HUES64 (cell line): ENCODE data around the gene SLC43A1.
A peak's percentile ranks its signal among the peaks of the same experiment; 100 is the strongest.

Experiments used
- H3K27ac ChIP-seq: 2 replicates; pipeline ENCODE4 v1.7.0; 2013; ENCODE audit warnings: low read depth, low read length, inconsistent platforms
- H3K27me3 ChIP-seq: 2 replicates; pipeline ENCODE4 v1.6.1; 2013; ENCODE audit warnings: mild to moderate bottlenecking, low read length; ENCODE audit not compliant: insufficient read depth
- H3K36me3 ChIP-seq: 2 replicates; pipeline ENCODE4 v1.6.1; 2013; ENCODE audit warnings: mild to moderate bottlenecking, low read length; ENCODE audit not compliant: insufficient read depth
- H3K4me1 ChIP-seq: 2 replicates; pipeline ENCODE4 v1.6.1; 2013; ENCODE audit warnings: mild to moderate bottlenecking, low read length, moderate library complexity; ENCODE audit not compliant: insufficient read depth
- H3K4me3 ChIP-seq: 2 replicates; pipeline ENCODE4 v1.5.1; 2013; ENCODE audit warnings: mild to moderate bottlenecking, low read length, moderate library complexity
- H3K9ac ChIP-seq: 2 replicates; pipeline ENCODE4 v1.6.1; 2013; ENCODE audit warnings: mild to moderate bottlenecking, low read depth, low read length
- H3K9me3 ChIP-seq: 2 replicates; pipeline ENCODE4 v1.6.1; 2013; ENCODE audit warnings: low read depth, low read length; ENCODE audit not compliant: insufficient read depth
- WGBS: fragments of 150-250, 120-280 bp; methylation state at CpG from one replicate; pipeline ENCODE4 v1.1.7; 2013; ENCODE audit warnings: missing lambda C conversion rate; 5-methylcytosine and 5-hydroxymethylcytosine counted together

SLC43A1 gene

DNA sequence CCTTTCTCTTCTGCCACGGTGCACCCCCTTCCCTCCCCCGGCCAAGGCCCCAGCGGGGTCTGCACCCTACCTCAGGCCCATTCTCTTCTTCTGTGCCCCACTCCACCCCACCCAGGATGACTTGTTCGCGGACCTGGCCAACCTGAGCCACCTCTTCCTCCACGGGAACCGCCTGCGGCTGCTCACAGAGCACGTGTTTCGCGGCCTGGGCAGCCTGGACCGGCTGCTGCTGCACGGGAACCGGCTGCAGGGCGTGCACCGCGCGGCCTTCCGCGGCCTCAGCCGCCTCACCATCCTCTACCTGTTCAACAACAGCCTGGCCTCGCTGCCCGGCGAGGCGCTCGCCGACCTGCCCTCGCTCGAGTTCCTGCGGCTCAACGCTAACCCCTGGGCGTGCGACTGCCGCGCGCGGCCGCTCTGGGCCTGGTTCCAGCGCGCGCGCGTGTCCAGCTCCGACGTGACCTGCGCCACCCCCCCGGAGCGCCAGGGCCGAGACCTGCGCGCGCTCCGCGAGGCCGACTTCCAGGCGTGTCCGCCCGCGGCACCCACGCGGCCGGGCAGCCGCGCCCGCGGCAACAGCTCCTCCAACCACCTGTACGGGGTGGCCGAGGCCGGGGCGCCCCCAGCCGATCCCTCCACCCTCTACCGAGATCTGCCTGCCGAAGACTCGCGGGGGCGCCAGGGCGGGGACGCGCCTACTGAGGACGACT lies 39.3 kb downstream of the SLC43A1 start:
- Histone ChIP-seq H3K4me3 (peak overlapping the region; percentile 49), H3K36me3 (no peaks in the 10 kb centered on the region), H3K27ac (no peak overlapping the region), H3K9me3 (no peaks in the 10 kb centered on the region), H3K27me3 (peaks cover 52% of the 10 kb centered on the region), H3K9ac (peak overlapping the region; percentile 43), H3K4me1 (peaks cover 11% of the 10 kb centered on the region; the same call in 1 of the 2 replicates)
- 4% methylated on average over 80 of the region's 80 CpGs for WGBS

GRCh38 chr11:57475671-57476046 lies 39.8 kb downstream of the SLC43A1 start:
- Histone ChIP-seq H3K4me3 (peak overlapping the region; percentile 49), H3K9me3 (no peaks in the 10 kb centered on the region), H3K27me3 (peaks cover 47% of the 10 kb centered on the region), H3K27ac (no peak overlapping the region), H3K9ac (no peak overlapping the region), H3K4me1 (peaks cover 11% of the 10 kb centered on the region; the same call in 1 of the 2 replicates), H3K36me3 (no peaks in the 10 kb centered on the region)
- WGBS: 74% methylated on average over 5 of the region's 5 CpGs

- H3K27ac ChIP-seq: no peak overlapping the region
- H3K9me3 ChIP-seq: no peaks in the 10 kb centered on the region
- 70% methylated on average over 1 of the region's 1 CpG for WGBS
- H3K4me3 ChIP-seq: no peak overlapping the region
- H3K9ac ChIP-seq: no peak overlapping the region
- H3K27me3 ChIP-seq: peaks cover 44% of the 10 kb centered on the region
- peaks cover 11% of the 10 kb centered on the region; the same call in 1 of the 2 replicates for H3K4me1 ChIP-seq
- H3K36me3 ChIP-seq: no peaks in the 10 kb centered on the region
These were observed 40.3 kb downstream of the SLC43A1 start for GRCh38 chr11:57475191-57475590.

- no peak overlapping the region for H3K27ac ChIP-seq
- peaks cover 44% of the 10 kb centered on the region for H3K27me3 ChIP-seq
- H3K36me3 ChIP-seq: peaks cover 2% of the 10 kb centered on the region; the same call in 1 of the 2 replicates
- no peaks in the 10 kb centered on the region for H3K9me3 ChIP-seq
- H3K9ac ChIP-seq: no peak overlapping the region
- no peak overlapping the region for H3K4me3 ChIP-seq
- WGBS: 84% methylated on average over 5 of the region's 5 CpGs
- peaks cover 11% of the 10 kb centered on the region; the same call in 1 of the 2 replicates for H3K4me1 ChIP-seq
These were observed 40.7 kb downstream of the SLC43A1 start for GRCh38 chr11:57474803-57475115.

- WGBS: 46% methylated on average over 9 of the region's 9 CpGs
- Histone ChIP-seq H3K4me3 (no peak overlapping the region), H3K9me3 (no peaks in the 10 kb centered on the region), H3K9ac (no peak overlapping the region), H3K27ac (no peak overlapping the region), H3K27me3 (peaks cover 44% of the 10 kb centered on the region), H3K36me3 (peaks cover 7% of the 10 kb centered on the region), H3K4me1 (peaks cover 11% of the 10 kb centered on the region; the same call in 1 of the 2 replicates)
These were observed 41.3 kb downstream of the SLC43A1 start for GRCh38 chr11:57474017-57474802.

- Histone ChIP-seq H3K9ac (no peak overlapping the region), H3K27ac (no peak overlapping the region), H3K4me3 (no peak overlapping the region), H3K27me3 (peaks cover 42% of the 10 kb centered on the region), H3K4me1 (peaks cover 14% of the 10 kb centered on the region; the same call in 1 of the 2 replicates), H3K36me3 (peaks cover 11% of the 10 kb centered on the region), H3K9me3 (no peaks in the 10 kb centered on the region)
- WGBS: 26% methylated on average over 6 of the region's 6 CpGs
These were observed 42.1 kb downstream of the SLC43A1 start for GRCh38 chr11:57473285-57473841.

DNA sequence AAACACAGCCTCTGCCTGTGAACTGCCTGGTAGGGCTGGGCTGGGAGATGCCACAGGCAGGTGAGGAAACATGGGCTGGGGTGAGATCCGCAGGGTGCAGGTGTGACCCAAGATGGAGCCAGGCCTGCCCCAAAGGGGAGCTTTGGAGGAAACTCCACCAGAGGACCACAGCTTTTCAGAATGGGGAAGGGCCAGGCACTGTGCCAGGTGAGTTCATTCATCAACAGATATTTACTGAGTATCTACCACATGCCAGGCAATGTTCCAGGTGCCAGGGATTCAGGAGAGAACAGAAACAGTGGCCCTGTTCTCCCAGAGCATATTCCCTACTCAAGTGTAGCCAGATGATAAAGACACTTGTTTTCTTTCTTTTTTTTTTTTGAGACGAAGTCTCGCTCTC lies 44.0 kb downstream of the SLC43A1 start:
- Histone ChIP-seq H3K36me3 (peaks cover 11% of the 10 kb centered on the region), H3K4me1 (peaks cover 12% of the 10 kb centered on the region; the same call in 1 of the 2 replicates), H3K4me3 (no peak overlapping the region), H3K9me3 (no peaks in the 10 kb centered on the region), H3K27me3 (peaks cover 24% of the 10 kb centered on the region), H3K27ac (no peak overlapping the region), H3K9ac (no peak overlapping the region)
- WGBS: 95% methylated on average over 3 of the region's 3 CpGs

DNA sequence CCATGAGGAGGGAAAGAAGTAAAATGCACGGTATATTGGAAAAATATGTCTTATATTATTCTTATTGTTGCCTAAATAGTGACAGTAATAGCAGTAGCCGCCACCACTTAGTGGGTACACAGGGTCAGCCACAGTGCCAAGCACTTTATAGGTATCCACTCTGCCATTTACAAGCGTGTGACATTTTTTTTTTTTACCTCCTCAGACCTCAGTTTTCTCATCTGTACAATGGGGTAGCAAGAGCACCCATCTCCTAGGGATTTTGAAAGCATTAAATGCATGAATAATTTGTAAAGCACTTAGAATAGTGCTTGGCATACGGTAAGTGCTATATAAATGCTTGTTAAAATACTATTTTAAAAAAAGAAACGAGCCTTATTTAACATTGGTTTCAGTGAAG lies 46.2 kb downstream of the SLC43A1 start:
- Histone ChIP-seq H3K36me3 (peaks cover 11% of the 10 kb centered on the region), H3K27ac (no peak overlapping the region), H3K27me3 (peaks cover 4% of the 10 kb centered on the region; the same call in 1 of the 2 replicates), H3K9ac (no peak overlapping the region), H3K4me1 (peaks cover 13% of the 10 kb centered on the region; the same call in 1 of the 2 replicates), H3K4me3 (no peak overlapping the region), H3K9me3 (no peaks in the 10 kb centered on the region)
- 91% methylated on average over 4 of the region's 5 CpGs for WGBS

DNA sequence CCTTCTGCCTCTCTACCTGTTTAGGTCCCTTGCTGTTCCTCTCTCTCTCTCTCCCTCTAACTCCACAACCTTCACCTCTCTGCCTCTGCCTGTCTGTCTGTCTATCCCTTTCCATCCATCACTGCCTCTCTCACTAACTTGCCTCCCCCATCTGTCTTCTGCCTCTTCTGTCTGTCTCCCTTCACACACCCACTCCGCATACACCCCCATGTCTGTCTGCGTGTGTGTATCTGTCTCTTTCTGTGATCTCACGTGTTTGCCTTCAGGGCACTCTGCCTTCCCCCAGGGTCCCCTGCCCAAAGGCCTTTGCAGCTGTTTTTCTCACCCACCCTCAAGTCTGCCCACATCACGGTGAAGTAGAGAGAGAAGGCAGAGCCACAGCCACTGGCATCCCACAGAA lies 47.2 kb downstream of the SLC43A1 start:
- peaks cover 9% of the 10 kb centered on the region for H3K27me3 ChIP-seq
- no peak overlapping the region for H3K9ac ChIP-seq
- H3K9me3 ChIP-seq: no peaks in the 10 kb centered on the region
- H3K4me3 ChIP-seq: no peak overlapping the region
- H3K4me1 ChIP-seq: peaks cover 19% of the 10 kb centered on the region
- no peak overlapping the region for H3K27ac ChIP-seq
- H3K36me3 ChIP-seq: peaks cover 11% of the 10 kb centered on the region
- 81% methylated on average over 4 of the region's 4 CpGs for WGBS

GRCh38 chr11:57467508-57468157 lies 47.9 kb downstream of the SLC43A1 start:
- H3K36me3 ChIP-seq: peaks cover 11% of the 10 kb centered on the region
- H3K9me3 ChIP-seq: no peaks in the 10 kb centered on the region
- 80% methylated on average over 23 of the region's 23 CpGs for WGBS

GRCh38 chr11:57466680-57467079 lies 48.8 kb downstream of the SLC43A1 start:
- 93% methylated on average over 4 of the region's 4 CpGs for WGBS
- Histone ChIP-seq H3K9ac (no peak overlapping the region), H3K27ac (no peak overlapping the region), H3K36me3 (peaks cover 11% of the 10 kb centered on the region), H3K27me3 (peaks cover 25% of the 10 kb centered on the region), H3K4me1 (peaks cover 24% of the 10 kb centered on the region), H3K9me3 (no peaks in the 10 kb centered on the region), H3K4me3 (no peak overlapping the region)

More at GRCh38 chr11:57467508-57468157, 47.9 kb downstream of the SLC43A1 start:
- no peak overlapping the region for H3K9ac ChIP-seq
- H3K27me3 ChIP-seq: peaks cover 16% of the 10 kb centered on the region
- peaks cover 24% of the 10 kb centered on the region for H3K4me1 ChIP-seq
- H3K4me3 ChIP-seq: no peak overlapping the region
- H3K27ac ChIP-seq: no peak overlapping the region
